NCI-H2029 treated with DMSO at 0.1 percent for 48 hours (cell line): ENCODE data around the gene TAS2R4.
"Not testable (repeated sequence)": the region's sequence is repeated elsewhere in the genome, so short reads cannot be mapped to it uniquely, and the experiment has no call there.

Experiments used
- DNase-seq: peaks from one replicate; lab custom pipeline; 2025; lab: John Stamatoyannopoulos, UW

Gene TAS2R4, protein sequence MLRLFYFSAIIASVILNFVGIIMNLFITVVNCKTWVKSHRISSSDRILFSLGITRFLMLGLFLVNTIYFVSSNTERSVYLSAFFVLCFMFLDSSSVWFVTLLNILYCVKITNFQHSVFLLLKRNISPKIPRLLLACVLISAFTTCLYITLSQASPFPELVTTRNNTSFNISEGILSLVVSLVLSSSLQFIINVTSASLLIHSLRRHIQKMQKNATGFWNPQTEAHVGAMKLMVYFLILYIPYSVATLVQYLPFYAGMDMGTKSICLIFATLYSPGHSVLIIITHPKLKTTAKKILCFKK

DNA sequence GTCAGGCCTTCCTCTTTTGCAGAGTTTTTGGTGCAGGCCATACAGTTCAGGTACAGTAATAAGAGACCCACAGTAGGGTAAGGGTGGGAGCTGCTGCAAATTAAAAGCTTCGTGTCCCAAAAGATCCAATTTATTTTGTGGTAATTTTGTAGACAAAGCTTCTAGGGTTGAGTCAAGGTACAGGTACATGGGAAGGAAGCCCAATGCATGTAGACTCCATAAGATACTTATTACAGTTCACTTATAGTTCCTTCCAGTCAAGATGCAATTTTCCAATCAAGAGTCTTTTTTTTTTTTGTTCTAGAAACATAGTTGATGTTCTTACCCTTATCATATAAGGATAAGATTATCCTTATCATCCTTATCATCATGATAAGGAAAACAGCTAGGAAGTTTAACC, at the start of gene TAS2R4:
TSS of gene TAS2R4 (plus strand) at position 301 of the 400 bp plus-strand sequence. CDS start 1,815 bp downstream, outside the sequence.
- DNase-seq: no peak

DNA sequence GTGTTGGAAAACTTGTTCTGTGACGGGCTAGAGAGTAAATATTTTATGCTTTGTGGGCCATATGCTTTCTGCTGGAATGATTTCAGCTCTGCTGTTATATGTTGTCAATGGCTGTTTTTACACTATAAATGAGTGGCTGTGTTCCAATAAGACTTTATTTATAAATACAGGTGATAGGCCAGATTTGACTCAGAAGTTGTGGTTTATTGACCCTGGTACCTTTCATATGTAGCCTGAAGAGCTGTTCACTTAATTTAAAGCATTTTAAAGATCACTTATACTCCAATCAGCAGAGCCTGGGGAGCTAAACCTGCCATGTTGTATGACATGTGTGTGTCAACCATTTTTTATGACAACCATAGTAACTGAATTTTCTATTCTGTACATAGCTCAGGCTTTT, 47.5 kb upstream of the TAS2R4 start:
- no peak for DNase-seq

DNA sequence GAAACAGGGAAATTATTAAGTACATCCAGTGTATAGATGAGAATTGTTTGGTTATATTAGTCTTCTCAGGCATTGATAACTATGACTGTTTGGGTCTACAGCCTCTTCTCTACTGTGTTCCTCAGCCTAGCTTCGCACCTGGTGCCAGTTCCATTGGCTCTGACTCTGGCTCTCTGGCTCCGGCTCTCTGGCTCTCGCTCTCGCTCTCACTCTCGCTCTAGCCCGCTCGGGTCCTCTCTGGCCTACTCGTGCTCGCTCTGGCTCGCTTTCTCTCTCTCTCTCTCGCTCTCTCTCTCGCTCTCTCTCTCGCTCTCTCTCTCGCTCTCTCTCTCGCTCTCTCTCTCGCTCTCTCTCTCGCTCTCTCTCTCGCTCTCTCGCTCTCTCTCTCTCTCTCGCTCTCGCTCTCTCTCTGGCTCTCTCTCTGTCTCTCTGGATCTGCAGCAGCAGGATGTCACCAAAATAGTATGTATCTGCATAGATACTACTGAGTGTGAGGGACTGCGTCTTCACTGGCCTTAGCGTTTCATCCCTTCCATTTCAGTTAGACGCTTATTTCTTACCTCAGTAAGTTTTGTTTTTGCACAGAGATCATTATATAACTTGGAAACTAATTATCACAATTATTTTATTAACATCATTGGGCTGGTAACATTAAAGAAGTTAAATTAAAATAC, 44.9 kb upstream of the TAS2R4 start:
- DNase-seq: no peak

DNA sequence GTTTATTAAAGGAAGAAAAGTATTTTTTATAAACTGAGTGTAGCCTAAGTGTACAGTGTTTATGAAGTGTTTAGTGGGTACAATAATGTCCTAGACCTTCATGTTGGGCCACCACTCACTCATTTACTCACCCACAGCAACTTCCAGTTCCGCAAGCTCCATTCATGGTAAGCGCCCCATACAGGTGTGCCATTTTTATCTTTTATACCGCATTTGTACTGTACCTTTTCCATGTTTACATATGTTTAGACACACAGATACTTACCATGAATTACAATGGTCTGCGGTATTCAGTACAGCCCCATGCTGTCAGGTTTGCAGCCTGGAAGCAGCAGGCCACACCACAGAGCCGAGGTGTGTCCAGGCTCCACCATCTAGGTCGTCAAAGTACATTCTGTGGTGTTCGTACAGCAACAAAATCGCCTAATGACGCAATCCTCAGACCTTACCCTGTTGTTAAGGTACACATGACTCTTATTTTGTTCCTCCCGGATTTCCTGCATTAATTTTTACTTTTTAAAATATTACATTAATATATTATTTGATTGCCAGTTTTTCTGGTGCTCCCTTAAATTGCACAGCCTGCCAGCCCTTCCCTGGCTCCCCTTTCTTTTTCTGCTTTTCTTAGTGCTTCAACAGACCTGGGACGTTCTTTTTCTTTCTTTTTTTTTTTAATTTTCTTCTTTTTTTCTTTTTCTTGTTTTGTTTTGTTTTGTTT, 39.2 kb upstream of the TAS2R4 start:
- DNase-seq: no peak

DNA sequence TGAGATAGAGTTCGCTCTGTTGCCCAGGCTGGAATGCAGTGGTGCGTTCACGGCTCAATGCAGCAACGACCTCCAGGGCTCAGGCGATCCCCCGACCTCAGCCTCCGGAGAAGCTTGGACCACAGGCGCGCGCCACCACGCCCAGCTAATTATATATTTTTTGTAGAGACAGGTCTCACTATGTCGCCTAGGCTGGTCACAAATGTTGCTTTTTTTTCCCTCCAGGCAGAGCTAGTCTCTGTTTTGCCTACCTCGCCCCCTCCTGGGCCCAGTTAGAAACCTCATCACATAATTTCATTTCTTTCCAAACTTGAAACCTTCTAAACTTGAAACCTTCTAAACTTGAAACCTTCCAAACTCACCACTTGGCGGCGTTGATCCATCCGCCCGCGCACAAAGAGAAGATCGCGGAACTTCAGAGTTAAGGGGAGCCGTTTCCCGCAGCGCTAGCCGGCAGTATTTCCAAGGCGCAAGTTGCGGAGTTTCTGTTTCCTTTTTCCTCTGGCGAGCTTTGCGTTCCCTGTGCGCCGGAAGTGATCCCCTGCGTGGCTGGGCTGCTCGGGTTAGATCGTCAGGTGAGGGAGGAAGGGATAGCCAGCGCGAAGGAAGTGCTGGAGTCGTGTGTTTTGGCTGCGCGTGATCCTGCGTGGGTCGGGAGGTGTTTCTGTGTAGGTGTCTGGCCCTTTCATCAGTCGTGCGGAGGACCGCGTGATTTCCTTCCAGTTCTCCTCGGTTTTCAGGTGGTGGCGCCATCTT, 38.5 kb upstream of the TAS2R4 start, which contains the start of gene SSBP1:
TSS of gene SSBP1 (plus strand) at position 523 of the 756 bp plus-strand sequence. CDS start 809 bp downstream, outside the sequence.
- peak; percentile 95 for DNase-seq

DNA sequence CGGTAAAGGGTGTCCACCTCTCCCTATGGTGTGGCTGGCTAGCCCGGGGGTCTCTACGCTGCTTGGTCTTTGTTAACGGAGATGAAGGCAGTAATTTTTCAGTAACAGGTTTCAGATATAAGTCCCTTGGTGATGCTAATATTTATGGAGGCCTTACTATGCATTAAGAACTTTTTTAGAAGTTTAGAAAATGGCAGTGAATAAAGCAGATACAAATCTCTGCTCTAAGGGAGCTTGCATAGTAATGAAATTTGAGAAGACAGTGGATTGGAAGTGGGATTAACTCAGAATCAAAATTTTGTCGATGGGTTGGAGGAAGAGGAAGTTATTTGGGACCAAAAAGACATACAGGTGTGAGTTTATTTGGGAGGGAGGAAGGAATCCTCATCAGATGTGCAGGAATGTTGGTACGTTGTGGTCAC, 37.9 kb upstream of the TAS2R4 start:
- no peak for DNase-seq

DNA sequence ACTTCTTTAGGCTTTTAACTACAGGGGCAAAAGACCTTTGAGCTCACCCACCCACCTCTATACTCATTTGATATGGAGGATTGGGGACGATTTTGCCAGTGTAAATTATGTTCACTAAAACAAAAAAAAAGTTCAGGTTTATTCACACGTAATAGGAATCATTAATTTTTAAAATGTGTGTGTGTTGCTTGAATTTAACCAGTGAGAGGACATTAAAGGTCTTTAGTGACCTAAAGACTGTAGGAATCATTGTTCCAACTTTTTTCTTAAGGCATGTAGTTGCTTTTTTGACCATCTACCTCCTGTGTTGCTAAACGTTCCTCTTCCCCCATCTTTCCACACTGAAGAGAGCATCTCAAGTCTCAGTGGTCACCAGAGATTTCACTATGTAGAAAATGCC, 37.2 kb upstream of the TAS2R4 start:
- DNase-seq: no peak

DNA sequence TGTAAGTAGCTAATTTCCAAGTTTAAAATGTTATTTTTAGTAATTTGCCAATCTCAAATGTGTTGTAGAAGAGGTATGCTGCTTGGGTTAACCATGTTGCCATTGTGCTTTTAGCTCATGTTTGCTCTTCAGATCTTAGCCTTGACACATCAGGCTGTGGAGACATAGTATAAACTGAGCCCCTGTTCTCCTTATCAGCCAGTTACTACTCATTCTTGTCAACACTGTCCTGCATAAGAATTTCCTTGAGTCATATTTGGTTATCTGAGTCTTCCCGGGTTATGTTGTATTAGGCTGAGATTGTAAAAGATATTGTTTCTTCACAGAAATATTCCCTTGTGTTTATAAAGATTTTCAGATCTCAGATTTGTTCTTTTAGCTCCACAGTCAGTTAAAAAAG, 34.2 kb upstream of the TAS2R4 start:
- DNase-seq: no peak

DNA sequence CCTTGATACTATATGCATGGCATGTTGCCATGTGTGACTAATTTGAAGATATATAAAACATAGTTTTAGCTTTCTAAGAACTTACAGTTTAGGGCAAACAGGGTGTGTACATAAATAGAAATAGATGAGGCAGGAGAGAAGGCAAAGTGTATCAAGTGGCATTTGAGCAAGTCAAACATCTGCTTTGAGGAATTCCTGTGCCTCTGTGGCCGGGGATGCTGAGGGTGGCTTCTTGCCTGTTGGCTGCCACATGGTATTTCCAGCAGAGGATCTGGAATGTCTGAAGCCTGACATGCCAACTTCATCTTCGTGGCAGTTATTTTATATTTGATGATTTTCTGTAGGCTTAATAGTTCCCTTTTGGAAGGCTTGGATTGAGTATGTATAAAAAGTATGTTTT, 32.3 kb upstream of the TAS2R4 start:
- no peak for DNase-seq

DNA sequence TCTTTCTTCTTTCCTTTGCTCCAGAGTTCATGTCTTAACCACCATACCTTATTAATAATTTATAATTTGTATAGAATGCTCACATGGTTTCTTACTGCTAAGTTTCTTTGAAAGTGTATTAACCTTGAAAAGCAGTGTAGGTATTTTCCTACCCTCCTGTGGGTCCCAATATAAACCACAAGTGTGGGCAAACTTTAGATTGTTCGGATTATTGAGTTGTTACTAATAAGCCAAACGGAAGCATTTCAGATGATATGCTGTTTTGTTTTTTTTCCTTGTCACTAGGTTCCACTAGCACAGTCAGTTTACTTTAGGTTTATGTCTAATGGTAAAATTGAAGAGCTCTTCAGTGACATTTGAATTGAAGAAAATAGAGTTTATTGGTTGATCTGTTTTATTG, 28.1 kb upstream of the TAS2R4 start:
- no peak for DNase-seq

DNA sequence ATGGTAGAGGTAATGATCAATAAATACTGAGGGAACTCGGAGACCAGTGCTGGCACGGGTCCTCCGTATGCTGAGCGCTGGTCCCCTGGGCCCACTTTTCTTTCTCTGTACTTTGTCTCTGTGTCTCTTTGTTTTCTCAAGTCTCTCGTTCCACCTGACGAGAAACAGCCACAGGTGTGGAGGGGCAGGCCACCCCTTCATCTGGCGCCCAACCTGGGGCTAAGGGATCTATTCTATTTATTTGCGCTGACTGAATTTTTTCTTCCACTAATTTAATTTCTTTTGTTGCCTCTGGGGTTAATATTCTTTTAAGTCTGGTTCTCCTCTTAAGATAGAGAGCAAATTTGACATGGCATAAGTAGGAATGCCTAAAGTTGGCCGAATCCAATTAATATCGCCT, 24.6 kb upstream of the TAS2R4 start:
- DNase-seq: not testable (repeated sequence)

DNA sequence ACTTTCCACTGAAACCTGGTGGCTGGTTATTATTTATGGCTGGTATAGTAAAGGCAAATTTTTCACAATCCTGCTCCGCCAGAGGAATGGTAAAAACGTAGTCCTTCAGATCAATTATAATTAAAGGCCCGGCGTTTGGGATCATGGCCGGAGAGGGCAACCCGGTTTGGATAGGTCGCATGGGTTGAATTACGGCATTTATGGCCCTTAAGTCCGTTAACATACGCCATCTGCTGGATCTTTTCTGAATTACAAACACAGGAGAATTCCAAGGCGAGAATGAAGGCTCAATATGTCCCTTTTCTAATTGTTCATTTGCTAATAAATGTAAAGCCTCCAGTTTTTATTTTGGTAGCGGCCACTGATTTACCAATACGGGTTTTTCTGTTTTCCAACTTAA, 23.8 kb upstream of the TAS2R4 start:
- DNase-seq: no peak

DNA sequence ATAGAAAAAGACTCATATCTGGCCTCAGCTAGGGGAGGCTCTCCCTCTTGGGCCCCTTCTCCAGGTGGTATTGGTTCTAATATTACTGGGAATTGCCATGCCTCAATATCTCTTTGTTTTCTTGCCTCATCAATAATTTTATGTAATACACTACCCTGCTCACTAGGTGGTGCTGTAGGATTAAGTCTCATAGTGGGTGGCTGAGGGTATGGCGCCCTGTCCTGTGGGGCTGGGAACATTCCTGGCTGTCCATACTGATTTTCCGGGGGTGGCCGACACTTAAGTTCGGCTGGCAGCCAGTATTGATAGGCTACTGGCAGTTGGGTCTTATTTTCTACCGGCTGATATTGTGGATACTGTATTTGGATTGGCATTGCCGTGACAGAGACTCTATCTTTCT, 21.5 kb upstream of the TAS2R4 start:
- no peak for DNase-seq

DNA sequence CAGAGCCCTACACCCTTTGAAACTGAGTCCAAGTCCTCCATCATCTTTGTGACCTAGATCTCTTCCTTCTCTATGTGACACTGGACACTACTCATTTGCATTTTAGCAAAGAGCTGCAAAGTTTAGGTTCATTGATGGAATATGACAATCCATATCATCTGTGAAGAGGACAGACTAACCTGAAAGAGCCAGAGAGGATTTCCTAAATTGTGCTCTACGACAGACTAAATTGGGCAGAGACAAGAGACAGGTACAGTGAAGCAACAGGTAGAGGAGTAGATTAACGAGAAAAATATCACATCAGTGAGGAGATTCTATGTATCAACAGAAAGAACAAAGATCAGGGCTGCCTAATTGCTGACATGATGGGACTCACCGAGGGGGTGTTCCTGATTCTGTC, 12.7 kb upstream of the TAS2R4 start, which contains the start of gene TAS2R3:
TSS of gene TAS2R3 (plus strand) at position 301 of the 400 bp plus-strand sequence. CDS start at position 363, 62 bp downstream.
- no peak for DNase-seq

DNA sequence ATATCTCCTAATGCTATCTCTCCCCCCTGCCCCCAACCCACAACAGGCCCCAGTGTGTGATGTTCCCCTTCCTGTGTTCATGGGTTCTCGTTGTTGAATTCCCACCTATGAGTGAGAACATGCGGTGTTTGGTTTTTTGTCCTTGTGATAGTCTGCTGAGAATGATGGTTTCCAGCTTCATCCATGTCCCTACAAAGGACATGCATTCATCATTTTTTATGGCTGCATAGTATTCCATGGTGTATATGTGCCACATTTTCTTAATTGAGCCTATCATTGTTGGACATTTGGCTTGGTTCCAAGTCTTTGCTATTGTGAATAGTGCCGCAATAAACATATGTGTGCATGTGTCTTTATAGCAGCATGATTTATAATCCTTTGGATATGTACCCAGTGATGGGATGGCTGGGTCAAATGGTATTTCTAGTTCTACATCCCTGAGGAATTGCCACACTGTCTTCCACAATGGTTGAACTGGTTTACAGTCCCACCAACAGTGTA, 6.3 kb upstream of the TAS2R4 start:
- not testable (repeated sequence) for DNase-seq

DNA sequence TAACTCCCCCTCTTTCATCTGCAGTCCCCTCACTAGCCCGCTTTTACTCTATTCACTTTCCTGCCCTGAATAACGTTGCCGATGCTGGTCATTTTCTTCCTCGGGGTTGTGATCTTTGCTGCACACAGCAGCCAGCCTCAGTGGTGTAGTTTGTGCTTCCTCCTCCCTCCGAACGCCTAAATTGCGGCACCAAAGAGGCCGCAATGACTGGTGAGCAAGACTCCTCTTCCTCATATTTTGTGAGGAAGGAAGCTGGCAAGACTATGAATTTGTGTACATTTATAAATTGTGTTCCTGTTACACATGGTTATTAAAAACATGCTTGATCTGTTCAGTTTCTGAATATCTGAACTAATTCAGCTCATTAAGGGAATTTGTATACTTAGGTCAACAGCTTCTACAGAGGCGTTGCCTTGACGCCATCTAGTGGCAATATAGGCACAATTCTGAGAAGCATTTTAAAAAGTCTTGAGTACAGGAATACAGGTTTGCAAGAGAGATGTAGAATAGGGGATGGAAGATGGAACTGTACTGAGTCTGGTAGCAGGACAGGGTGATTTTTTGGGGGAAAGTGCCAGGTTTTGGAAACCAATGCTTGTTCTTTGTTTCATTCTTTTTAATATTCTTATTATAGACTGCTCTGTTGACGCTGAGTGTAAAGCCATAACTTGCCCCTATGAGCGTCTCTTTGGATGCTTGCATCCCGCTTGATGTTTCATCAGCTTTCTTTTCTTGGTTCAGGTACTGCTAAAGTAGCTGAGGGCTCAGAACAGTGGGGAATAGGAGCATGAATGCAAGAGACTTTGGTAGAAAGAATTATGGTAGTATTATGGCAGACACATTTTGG, 9.5 kb downstream of the TAS2R4 start:
- peak; percentile 70 for DNase-seq

DNA sequence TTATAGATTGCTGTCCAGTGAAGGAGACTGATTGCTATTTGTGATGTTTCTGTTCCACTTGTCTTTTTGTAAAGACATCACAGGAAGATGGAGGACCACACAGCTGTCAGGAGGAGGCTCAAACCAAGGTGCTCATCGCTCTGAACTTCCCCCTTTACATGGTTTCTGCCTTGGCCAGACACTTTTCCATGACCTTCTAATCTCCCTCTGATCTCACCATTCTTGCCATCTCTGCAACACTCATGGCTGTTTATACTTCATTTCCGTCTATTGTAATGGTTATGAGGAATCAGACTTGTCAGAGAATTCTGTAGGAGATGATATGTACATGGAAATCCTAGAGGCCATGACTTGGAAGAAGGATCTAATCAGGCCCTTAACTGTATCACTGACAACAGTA, 11.8 kb downstream of the TAS2R4 start:
- DNase-seq: no peak

DNA sequence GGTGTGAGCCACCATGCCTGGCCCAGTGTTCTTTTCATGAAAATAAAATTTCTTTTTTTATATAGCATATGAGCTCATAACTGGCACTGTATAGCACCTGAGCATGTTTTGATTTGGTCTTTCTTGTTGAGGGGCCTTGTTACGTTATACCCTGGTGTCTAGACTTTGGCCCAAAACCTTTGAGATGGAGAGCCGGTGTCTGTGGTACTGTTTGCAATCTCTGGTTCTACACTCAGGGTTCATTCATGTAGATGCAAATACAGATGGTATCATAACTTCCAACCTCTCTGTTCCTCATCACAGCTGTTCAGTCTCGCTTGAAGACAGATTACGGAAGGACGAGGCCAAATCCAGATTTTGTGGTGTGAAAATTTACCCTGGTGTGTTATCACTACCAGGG, 13.4 kb downstream of the TAS2R4 start, which contains the start of gene TAS2R5:
TSS of gene TAS2R5 (plus strand) at position 301 of the 400 bp plus-strand sequence. CDS start 145 bp downstream, outside the sequence.
- DNase-seq: no peak

DNA sequence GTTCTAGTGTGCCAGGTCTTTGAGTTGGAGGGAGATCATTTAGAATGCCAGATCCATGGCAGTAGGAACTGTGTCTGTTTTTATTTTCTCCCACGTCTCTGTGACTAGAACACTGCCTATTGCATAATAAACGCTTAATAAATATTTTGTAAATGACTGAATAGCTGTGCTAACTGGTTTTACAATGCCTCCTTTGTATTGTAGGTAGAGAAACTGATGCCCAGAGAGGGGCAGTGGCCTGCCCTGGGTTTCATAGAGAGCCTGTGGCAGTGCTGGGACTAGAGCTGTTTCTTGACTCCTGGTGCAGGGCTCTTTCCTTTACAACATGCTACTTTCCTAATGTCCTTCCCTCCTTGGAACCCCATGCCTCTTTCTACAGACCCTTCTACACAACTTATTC, 16.1 kb downstream of the TAS2R4 start:
- DNase-seq: no peak

DNA sequence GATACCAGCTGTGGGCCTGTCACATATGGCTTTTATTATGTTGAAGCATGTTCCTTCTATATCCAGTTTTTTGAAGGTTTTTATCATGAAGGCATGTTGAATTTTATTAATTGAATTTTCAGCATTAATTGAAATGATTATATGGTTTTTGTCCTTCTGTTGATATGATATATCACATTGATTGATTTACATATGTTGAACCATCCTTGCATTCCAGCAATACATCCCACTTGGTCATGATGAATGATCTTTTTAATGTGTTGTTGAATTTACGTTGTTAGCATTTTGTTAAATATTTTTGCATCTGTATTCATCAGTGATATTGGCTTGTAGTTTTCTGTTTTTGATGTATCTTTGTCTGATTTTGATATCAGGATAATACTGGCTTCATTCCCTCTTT, 43.6 kb downstream of the TAS2R4 start:
- no peak for DNase-seq

DNA sequence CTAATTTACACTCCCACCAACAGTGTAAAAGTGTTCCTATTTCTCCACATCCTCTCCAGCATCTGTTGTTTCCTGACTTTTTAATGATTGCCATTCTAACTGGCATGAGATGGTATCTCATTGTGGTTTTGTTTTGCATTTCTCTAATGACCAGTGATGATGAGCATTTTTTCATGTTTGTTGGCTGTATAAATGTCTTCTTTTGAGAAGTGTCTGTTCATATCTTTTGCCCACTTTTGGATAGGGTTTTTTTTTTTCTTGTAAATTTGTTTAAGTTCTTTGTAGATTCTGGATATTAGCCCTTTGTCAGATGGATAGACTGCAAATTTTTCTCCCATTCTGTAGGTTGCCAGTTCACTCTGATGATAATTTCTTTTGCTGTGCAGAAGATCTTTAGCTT, 46.0 kb downstream of the TAS2R4 start:
- not testable (repeated sequence) for DNase-seq
